Middle frontal gyrus (tissue), 1 donor: ENCODE data around the gene GARIN3.
"Not testable (repeated sequence)": the region's sequence is repeated elsewhere in the genome, so short reads cannot be mapped to it uniquely, and the experiment has no call there.

Experiments used
- DNase-seq: peaks from one replicate; pipeline ENCODE4 v3.0.0-alpha.2; 2015; ENCODE audit warnings: low spot score; ENCODE audit errors: extremely low spot score

Gene GARIN3

DNA sequence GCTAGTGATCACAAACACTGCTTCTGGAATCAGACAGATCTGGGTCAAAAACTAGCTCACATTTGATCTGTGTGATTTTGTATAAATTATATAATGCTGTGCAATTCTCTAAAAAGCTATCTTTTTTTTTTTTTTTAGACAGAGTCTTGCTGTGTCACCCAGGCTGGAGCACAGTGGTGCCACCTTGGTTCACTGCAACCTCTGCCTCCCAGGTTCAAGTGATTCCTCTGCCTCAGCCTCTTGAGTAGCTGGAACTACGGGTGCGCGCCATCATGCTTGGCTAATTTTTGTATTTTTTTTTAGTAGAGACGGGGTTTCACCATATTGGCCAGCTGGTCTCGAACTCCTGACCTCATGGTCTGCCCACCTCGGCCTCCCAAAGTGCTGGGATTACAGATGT is 19.1 kb upstream of the GARIN3 start:
- not testable (repeated sequence) for DNase-seq

DNA sequence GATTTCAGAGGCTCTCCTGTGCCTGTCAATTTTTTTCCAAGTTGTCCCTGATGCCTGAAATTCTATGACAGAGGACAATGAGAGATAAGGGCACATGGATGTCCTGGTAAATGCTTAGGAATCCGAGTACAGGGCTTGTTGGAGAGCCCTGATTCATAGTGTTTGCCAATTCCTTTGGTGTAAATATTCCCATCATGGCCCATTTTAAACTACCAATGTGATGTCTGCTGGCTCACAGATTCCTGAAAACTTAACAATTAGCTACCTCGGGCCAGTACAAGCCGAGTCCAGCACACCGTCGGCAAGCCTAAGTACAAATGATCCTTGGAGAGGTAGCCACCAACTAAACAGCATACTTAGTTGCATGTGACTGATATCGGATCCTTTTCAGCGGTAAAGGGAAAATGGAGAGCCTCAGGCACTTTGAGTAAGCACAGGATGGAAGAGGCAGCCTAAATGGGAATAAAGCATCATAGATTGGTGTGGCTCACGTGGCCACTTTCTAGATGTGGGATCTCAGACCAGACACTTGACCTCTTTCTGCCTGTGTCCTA is 18.1 kb upstream of the GARIN3 start:
- no peak for DNase-seq

DNA sequence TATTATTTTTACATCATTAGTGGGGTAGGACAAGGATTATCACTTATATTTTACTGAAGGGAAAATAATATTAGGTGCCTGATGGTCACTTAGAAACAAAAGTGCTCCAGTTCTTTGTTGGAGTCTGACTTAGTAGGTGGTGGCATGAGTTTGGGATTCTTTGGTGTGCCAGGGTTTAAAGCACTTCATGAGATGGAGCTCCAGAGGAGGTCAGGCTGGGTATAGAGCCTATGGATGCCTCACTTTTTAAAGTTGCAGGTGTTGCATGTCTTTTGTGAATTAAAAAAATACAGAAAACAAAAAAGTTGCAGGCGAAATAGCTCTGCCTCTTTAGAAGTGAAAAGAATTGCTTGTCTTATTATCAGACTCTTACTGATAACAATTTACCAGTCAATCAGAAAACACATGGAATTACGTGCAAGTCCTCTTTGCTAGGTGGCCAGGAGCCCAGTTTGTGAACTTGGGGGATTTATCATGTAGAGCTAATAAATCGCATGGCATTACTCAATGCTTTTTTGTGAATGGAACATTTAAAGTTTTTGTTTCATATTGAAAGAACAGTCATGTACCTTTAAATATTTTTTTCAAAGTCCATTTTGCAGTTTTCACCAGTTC is 16.2 kb upstream of the GARIN3 start:
- DNase-seq: no peak

- no peak for DNase-seq
Measured at GRCh38 chr5:157180374-157181264, 14.6 kb upstream of the GARIN3 start, which contains the start of gene ITK. Gene ITK (plus strand): TSS chr5:157180840. CDS start chr5:157180978, 138 bp downstream.

DNA sequence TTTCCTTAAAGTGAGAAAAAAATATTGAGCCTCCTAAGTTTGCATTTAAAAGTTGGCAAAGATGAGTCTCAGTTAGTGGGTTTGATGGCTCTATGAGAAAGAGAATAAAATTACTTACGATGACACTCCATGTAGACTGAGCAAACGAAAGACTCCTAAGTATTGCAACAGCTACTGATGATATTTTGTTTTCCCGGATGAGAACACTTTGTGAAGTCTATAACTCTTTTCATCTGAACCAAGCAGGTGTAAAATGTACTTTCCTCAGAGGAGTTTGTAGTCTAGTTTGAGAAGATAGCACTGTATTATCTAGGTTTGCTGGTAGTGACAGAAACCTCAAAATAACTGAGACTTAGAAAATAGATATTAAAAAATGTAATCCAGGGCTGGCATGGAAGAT is 12.9 kb upstream of the GARIN3 start:
- no peak for DNase-seq

DNA sequence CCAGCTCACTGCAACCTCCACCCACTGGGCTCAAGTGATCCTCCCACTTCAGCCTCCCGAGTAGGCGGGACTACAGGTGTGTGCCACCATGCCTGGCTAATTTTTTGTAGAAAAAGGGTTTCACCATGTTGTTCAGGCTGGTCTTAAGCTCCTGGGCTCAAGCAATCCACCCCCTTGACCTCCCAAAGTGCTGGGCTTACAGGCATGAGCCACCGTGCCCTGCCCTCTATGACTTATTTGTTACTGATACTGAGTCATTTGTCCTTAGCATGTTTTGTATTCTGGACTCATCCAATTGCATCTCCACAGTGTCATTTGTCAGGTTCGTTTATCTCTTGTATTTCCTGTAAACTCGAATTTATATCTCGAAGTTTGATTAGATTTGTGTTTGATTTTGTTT is 11.9 kb upstream of the GARIN3 start:
- no peak for DNase-seq

- DNase-seq: no peak
Measured at GRCh38 chr5:157175071-157175612, 9.1 kb upstream of the GARIN3 start.

- no peak for DNase-seq
Measured at GRCh38 chr5:157172403-157172802, 6.3 kb upstream of the GARIN3 start.

GRCh38 chr5:157168286-157168685 is 2.2 kb upstream of the GARIN3 start:
- no peak for DNase-seq

DNA sequence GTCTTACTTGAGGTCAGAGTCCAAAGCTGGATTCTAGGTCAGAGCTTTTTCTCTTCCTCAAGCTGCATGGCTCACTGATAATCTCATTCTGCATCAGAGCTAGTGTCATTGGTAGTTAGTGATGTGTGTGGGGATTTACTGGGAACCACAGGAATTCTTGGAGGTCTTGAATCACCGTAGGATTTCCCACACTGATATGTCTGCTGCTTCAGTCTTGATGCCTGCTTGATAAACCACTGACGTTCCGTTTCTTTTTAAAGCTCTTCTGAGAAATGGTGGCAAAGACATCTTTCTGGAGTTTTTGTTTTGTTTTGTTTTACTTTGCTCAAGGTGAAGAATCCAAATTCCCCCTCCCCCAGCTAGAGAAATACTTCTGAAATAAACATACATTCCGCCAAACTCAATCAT is 1.2 kb upstream of the GARIN3 start:
- DNase-seq: no peak

- DNase-seq: no peak
Measured at GRCh38 chr5:157165668-157166067, 396 bp downstream of the GARIN3 start.

- DNase-seq: no peak
Measured at GRCh38 chr5:157165261-157165660, 803 bp downstream of the GARIN3 start.

GRCh38 chr5:157164521-157164920 is 1.5 kb downstream of the GARIN3 start:
- no peak for DNase-seq

GRCh38 chr5:157162919-157163510 is 3.0 kb downstream of the GARIN3 start:
- no peak for DNase-seq

GRCh38 chr5:157161996-157162395 is 4.1 kb downstream of the GARIN3 start:
- DNase-seq: no peak

GRCh38 chr5:157160001-157160400 is 6.1 kb downstream of the GARIN3 start:
- no peak for DNase-seq

DNA sequence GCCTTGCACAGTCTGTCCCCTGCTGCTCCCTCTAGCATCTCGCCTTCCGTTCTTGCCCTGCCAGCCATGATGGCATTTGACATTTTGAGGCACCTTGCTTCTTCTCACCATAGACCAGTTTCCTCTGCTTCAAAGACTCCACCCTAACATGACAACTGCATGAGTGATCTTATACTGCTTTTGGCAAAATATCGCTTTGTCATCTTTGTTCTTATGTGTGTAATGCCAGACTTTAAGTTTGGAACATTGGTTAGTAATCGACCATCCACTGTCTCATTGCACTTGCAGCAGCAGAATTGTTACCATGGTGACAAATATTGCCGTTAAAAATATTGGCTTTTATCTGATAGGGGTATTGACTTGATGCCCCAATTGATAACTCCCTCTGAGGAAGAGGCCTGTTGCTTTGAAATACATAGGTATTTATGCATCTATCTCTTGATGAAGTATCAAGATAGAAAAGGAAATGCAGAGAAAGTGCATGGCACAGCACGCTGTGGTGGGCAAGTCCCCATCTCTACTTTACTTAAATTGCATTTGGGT is 6.8 kb downstream of the GARIN3 start:
- DNase-seq: no peak

DNA sequence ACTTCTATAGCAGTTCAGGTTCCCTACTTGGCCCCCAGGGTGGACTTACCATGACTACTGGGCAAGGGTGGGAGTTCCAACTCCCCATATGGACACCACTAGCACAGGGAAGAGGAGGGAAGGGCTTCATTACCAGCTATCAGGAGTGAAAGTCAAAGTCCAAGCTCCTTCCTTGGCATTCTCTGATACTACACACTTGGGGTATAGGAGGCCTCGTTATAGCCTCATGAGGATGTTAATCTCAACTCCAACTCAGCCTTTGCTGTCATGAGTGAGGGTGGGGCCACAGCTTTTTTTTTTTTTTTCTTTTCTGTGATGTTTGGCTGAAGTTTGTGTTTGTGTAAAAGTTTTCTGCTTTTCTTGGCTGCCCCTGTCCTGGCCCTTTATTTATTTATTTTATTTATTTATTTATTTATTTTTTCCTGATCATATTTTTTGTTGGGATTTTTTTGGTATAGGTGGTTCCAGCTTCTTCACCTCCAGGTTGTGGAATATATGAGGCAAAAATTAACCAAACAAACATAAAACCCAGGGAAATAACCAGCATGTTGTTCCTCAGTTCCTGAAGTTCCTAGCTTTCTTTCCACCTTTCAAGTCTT is 8.7 kb downstream of the GARIN3 start:
- DNase-seq: no peak

DNA sequence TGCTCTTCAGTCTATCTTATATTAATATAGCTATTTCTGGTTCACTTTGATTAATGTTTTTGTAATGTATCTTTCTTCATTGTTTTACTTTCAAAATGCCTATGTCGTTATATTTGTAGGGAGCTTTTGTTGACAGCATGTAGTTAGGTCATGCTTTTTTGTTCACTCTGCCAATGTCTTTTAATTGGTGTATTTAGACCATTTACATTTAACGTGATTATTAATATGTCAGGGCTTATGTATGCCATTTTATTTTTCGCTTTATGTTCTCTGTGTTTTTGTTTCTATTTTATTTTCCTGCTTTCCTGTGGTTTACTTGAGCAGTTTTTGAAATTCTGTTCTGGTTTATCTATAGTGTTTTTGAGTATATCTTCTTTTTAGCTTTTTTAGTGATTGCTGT is 10.8 kb downstream of the GARIN3 start:
- DNase-seq: no peak

GRCh38 chr5:157150995-157151394 is 15.1 kb downstream of the GARIN3 start:
- no peak for DNase-seq
